ENCODE results near the gene PTPRE. TPM values are rescaled to one million over a fixed set of nuclear protein-coding genes. Genes with fewer than 3 reads are reported as not detected.

PTPRE gene
- total and polyA plus RNA-seq, 9 donors: 2.1 to 15.5 (median 6.9) TPM

DNA sequence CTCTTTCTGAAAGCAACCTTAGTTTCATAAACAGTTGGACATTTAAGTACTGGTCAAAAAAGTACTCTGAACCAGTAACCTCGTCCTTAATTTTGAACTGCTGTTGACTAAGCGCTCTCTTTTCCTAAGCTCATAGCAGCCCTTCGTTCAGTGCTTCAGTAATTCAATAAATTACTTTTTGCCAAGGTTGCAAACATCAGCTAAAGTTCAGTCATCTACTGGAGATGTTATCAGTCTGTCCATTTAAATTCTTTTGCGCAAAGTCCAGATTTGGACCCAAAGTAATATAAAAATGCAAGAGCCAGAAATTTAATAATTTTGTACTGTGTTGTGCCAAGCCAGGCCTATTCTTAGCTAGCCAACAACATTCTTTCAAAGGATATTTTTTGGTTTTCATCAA lies 8.4 kb downstream of the PTPRE start:
- 86 to 88% (median 87%) methylated on average over 4 of the region's 4 CpGs for WGBS, 3 donors
- no peak for DNase-seq
- Histone ChIP-seq H3K36me3 (no peaks in the 10 kb centered on the region), H3K9me3 (no peaks in the 10 kb centered on the region), H3K4me3 (no peak overlapping the region), H3K27ac (no peak overlapping the region), H3K27me3 (no peaks in the 10 kb centered on the region), H3K4me1 (ENCODE audit: insufficient read depth) (no peaks in the 10 kb centered on the region)
- intact Hi-C loops (cut with DNase I): no loop called here
- TF ChIP-seq POLR2A (IDR thresholded peaks at IDR 0.05) (no peak), EP300 (IDR thresholded peaks at IDR 0.05) (no peak)
- TF ChIP-seq, protein P1, sequence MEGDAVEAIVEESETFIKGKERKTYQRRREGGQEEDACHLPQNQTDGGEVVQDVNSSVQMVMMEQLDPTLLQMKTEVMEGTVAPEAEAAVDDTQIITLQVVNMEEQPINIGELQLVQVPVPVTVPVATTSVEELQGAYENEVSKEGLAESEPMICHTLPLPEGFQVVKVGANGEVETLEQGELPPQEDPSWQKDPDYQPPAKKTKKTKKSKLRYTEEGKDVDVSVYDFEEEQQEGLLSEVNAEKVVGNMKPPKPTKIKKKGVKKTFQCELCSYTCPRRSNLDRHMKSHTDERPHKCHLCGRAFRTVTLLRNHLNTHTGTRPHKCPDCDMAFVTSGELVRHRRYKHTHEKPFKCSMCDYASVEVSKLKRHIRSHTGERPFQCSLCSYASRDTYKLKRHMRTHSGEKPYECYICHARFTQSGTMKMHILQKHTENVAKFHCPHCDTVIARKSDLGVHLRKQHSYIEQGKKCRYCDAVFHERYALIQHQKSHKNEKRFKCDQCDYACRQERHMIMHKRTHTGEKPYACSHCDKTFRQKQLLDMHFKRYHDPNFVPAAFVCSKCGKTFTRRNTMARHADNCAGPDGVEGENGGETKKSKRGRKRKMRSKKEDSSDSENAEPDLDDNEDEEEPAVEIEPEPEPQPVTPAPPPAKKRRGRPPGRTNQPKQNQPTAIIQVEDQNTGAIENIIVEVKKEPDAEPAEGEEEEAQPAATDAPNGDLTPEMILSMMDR (IDR thresholded peaks at IDR 0.05): no peak

- no peaks in the 10 kb centered on the region for H3K9me3 ChIP-seq
- no peaks in the 10 kb centered on the region for H3K36me3 ChIP-seq
- WGBS, 3 donors: 93 to 95% (median 94%) methylated on average over 9 of the region's 9 CpGs
- H3K27me3 ChIP-seq: no peaks in the 10 kb centered on the region
- intact Hi-C loops (cut with DNase I): no loop called here
- TF ChIP-seq POLR2A (IDR thresholded peaks at IDR 0.05) (no peak), EP300 (IDR thresholded peaks at IDR 0.05) (no peak)
- TF ChIP-seq, protein P1 (IDR thresholded peaks at IDR 0.05): no peak
- no peak overlapping the region for H3K27ac ChIP-seq
- no peaks in the 10 kb centered on the region for H3K4me1 ChIP-seq (ENCODE audit: insufficient read depth)
- DNase-seq: no peak
- H3K4me3 ChIP-seq: no peak overlapping the region
These were observed 9.9 kb downstream of the PTPRE start for GRCh38 chr10:127916826-127917225.

DNA sequence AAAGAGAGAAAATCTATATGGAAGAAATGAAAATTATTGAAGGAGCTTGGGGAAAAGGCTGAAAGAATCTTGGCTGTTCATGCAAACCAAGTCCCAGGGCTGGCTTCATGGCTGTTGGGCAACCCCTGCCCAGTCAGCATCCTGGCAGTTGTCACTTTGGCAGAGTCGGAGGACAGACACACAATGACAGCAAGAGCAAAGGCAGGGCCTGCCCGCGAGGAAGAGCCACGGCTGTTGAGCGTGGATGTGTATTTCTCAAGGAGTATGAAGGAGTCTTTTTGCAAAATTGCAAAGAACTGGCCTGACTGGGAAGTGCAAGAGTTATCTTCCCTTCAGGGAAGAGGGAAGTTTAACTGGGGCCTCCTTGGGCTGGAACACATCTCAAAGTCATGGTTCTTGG lies 11.7 kb downstream of the PTPRE start:
- Histone ChIP-seq H3K4me1 (ENCODE audit: insufficient read depth) (no peaks in the 10 kb centered on the region), H3K36me3 (no peaks in the 10 kb centered on the region), H3K9me3 (no peaks in the 10 kb centered on the region), H3K27me3 (no peaks in the 10 kb centered on the region), H3K27ac (no peak overlapping the region), H3K4me3 (no peak overlapping the region)
- WGBS, 3 donors: 94 to 96% (median 95%) methylated on average over 5 of the region's 5 CpGs
- no peak for DNase-seq
- intact Hi-C loops (cut with DNase I): no loop called here
- TF ChIP-seq, protein P1 (IDR thresholded peaks at IDR 0.05): no peak
- TF ChIP-seq EP300 (IDR thresholded peaks at IDR 0.05) (no peak), POLR2A (IDR thresholded peaks at IDR 0.05) (no peak)

DNA sequence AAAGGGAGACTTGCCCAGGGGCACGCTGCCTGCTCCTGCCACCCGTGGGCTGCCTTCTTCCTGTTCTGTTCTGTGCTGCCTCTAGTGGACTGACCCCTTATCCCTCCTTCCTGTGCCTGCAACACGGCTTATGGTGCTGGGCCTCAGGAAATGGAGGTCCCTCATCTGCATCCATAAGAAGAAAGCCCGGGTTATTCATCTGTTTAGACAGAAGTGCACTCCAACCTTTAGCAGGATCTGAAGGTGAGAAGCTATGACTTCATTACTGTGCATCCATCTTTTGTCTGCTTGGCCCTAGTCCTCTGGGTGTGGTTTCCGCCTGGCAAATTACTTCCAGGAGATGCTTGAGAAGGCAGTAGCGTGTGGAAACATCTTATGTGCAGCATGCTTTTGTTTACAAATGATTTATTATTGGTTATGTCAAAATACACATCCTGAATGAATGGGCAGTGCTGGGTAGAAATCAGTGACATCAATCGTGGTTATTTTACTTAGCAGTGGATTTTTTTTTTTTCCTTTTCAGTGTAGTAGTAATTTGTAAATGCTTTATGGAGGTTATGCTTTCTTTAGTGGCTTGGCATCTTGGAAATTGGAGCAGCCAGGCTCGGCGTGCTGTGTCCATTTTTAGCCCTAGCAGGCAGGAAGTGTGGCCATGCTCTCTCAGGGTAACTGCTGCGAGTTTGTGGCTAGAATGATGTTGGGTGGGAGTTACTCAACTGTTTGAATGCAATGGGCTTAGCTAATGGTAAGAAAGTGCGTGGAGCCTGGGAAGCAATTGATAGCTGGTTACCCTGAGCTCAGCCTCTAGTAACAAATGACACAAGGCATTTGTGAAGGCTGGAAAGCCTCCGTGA lies 12.7 kb downstream of the PTPRE start:
- H3K36me3 ChIP-seq: no peaks in the 10 kb centered on the region
- 58 to 62% (median 61%) methylated on average over 12 of the region's 12 CpGs for WGBS, 3 donors
- no peak overlapping the region for H3K27ac ChIP-seq
- H3K9me3 ChIP-seq: no peaks in the 10 kb centered on the region
- no peak overlapping the region for H3K4me3 ChIP-seq
- DNase-seq: no peak
- TF ChIP-seq, protein P1 (IDR thresholded peaks at IDR 0.05): no peak
- TF ChIP-seq POLR2A (IDR thresholded peaks at IDR 0.05) (no peak), EP300 (IDR thresholded peaks at IDR 0.05) (no peak)
- H3K27me3 ChIP-seq: no peaks in the 10 kb centered on the region
- no peaks in the 10 kb centered on the region for H3K4me1 ChIP-seq (ENCODE audit: insufficient read depth)
- intact Hi-C loops (cut with DNase I): no loop called here
